Fibroblast of lung (primary cell): Measurements from ENCODE around the gene SLC25A52. TPM values are rescaled to one million over a fixed set of nuclear protein-coding genes. Genes with fewer than 3 reads are reported as not detected.

Experiments
- DNase-seq, 2 donors: peaks; one replicate each; pipeline versions ENCODE4 v3.0.0 to v3.0.0-alpha.2; 2010; ENCODE audit warnings: low read depth in 2 of 2
- H2AFZ ChIP-seq: 2 replicates; pipeline ENCODE4 v1.5.1; 2012; ENCODE audit warnings: low read length, control low read depth, inconsistent platforms
- H3K27ac ChIP-seq: 2 replicates; pipeline ENCODE4 v1.5.1; 2011; ENCODE audit warnings: low read length, control low read depth; ENCODE audit not compliant: insufficient read depth
- H3K27me3 ChIP-seq: 2 replicates; pipeline ENCODE4 v1.5.1; 2011; ENCODE audit warnings: mild to moderate bottlenecking, low read length; ENCODE audit not compliant: control insufficient read depth, insufficient read depth
- H3K36me3 ChIP-seq: 2 replicates; pipeline ENCODE4 v1.5.1; 2011; ENCODE audit warnings: low read length; ENCODE audit not compliant: control insufficient read depth, insufficient read depth
- H3K4me1 ChIP-seq: 2 replicates; pipeline ENCODE4 v1.5.1; 2011; ENCODE audit warnings: low read length; ENCODE audit not compliant: control insufficient read depth, insufficient read depth; ENCODE audit errors: extremely low read depth
- H3K4me2 ChIP-seq: 2 replicates; pipeline ENCODE4 v1.5.1; 2011; ENCODE audit warnings: low read length, control low read depth; ENCODE audit not compliant: insufficient read depth; ENCODE audit errors: extremely low read depth
- H3K4me3 ChIP-seq, 4 experiments: fragments of 200-600 bp in 1 of 4; sonication (generic) in 1 of 4; replicated peaks in 1 of 4; 2 replicates each; pipeline ENCODE4 v1.5.1; 2011 to 2016; ENCODE audit warnings: low read length in 4 of 4, low read depth in 3 of 4, mild to moderate bottlenecking in 3 of 4, control low read depth in 2 of 4, inconsistent platforms in 1 of 4, mixed read lengths in 1 of 4; ENCODE audit not compliant: insufficient read depth in 1 of 4; ENCODE audit errors: control extremely low read depth in 1 of 4
- H3K79me2 ChIP-seq: 2 replicates; pipeline ENCODE4 v1.5.1; 2012; ENCODE audit warnings: mild to moderate bottlenecking, low read length, inconsistent platforms; ENCODE audit not compliant: control insufficient read depth, insufficient read depth
- H3K9ac ChIP-seq: 2 replicates; pipeline ENCODE4 v1.5.1; 2011; ENCODE audit warnings: mild to moderate bottlenecking, low read length, control low read depth; ENCODE audit not compliant: insufficient read depth
- H3K9me3 ChIP-seq: 2 replicates; pipeline ENCODE4 v1.5.1; 2012; ENCODE audit warnings: low read depth, low read length; ENCODE audit not compliant: control insufficient read depth, insufficient read depth
- H4K20me1 ChIP-seq: 2 replicates; pipeline ENCODE4 v1.5.1; 2011; ENCODE audit warnings: low read length; ENCODE audit not compliant: control insufficient read depth, insufficient read depth; ENCODE audit errors: extremely low read depth
- CTCF ChIP-seq, 2 donors: IDR thresholded peaks in 1 of 2; conservative IDR thresholded peaks in 1 of 2; 1 replicate in 1 of 2; 2 replicates in 1 of 2; pipeline ENCODE4 v1.5.1; 2011 to 2012; ENCODE audit warnings: low read length in 2 of 2, control low read depth in 1 of 2, inconsistent platforms in 1 of 2, low read depth in 1 of 2, mild to moderate bottlenecking in 1 of 2
- EZH2 ChIP-seq: IDR thresholded peaks from 2 replicates; pipeline ENCODE4 v1.5.1; 2012; ENCODE audit warnings: low read length, control low read depth, mild to moderate bottlenecking; ENCODE audit errors: missing control alignments
- polyA plus RNA-seq, 2 donors: library from polyadenylated mRNA; depleted of rRNA in 1 of 2; stranded (reverse) in 1 of 2; unstranded in 1 of 2; fragments of >200 nt; gene quantifications; 2 replicates each; pipeline ENCODE4 v1.2.1, GENCODE V29; 2011 to 2012; ENCODE audit warnings: missing spikeins in 1 of 2
- total RNA-seq: library from RNA; depleted of rRNA; stranded (reverse); fragments of >200 nt; gene quantifications from 2 replicates; pipeline ENCODE4 v1.2.1, GENCODE V29; 2014

The SLC25A52 gene
- total and polyA plus RNA-seq, 2 donors (not counting 1 experiment from before 2014, with no cell fraction given): 0.06 TPM; not detected in 1

GRCh38 chr18:31783059-31783458, 22.4 kb upstream of the SLC25A52 start:
- no peak overlapping the region for H3K4me3 ChIP-seq
- no peaks in the 10 kb centered on the region for H3K9me3 ChIP-seq
- H3K4me2 ChIP-seq: no peak overlapping the region
- H3K27me3 ChIP-seq: no peaks in the 10 kb centered on the region
- H3K4me1 ChIP-seq: no peaks in the 10 kb centered on the region
- no peak overlapping the region for H3K27ac ChIP-seq
- H2AFZ ChIP-seq: no peak overlapping the region
- no peaks in the 10 kb centered on the region for H3K79me2 ChIP-seq
- H4K20me1 ChIP-seq: no peaks in the 10 kb centered on the region
- H3K9ac ChIP-seq: no peak overlapping the region
- DNase-seq: no peak
- TF ChIP-seq EZH2 (no peak), CTCF (conservative IDR thresholded peaks at IDR 0.05 in 1 of 2, IDR thresholded peaks at IDR 0.05 in 1 of 2; ENCODE audit: low read depth in 1 of 2, low read length in 2 of 2) (no peak)
- H3K36me3 ChIP-seq: no peaks in the 10 kb centered on the region

GRCh38 chr18:31778391-31778950, 17.8 kb upstream of the SLC25A52 start:
- H3K4me1 ChIP-seq: no peaks in the 10 kb centered on the region
- no peak overlapping the region for H2AFZ ChIP-seq
- no peak overlapping the region for H3K4me2 ChIP-seq
- H3K4me3 ChIP-seq: no peak overlapping the region
- H3K9ac ChIP-seq: no peak overlapping the region
- H3K79me2 ChIP-seq: no peaks in the 10 kb centered on the region
- no peaks in the 10 kb centered on the region for H3K9me3 ChIP-seq
- TF ChIP-seq EZH2 (no peak), CTCF (conservative IDR thresholded peaks at IDR 0.05 in 1 of 2, IDR thresholded peaks at IDR 0.05 in 1 of 2; ENCODE audit: low read depth in 1 of 2, low read length in 2 of 2) (no peak)
- no peaks in the 10 kb centered on the region for H4K20me1 ChIP-seq
- DNase-seq: no peak
- H3K36me3 ChIP-seq: no peaks in the 10 kb centered on the region
- H3K27ac ChIP-seq: no peak overlapping the region
- no peaks in the 10 kb centered on the region for H3K27me3 ChIP-seq

GRCh38 chr18:31776093-31776492, 15.4 kb upstream of the SLC25A52 start:
- no peaks in the 10 kb centered on the region for H4K20me1 ChIP-seq
- H2AFZ ChIP-seq: no peak overlapping the region
- H3K4me2 ChIP-seq: no peak overlapping the region
- TF ChIP-seq CTCF (conservative IDR thresholded peaks at IDR 0.05 in 1 of 2, IDR thresholded peaks at IDR 0.05 in 1 of 2; ENCODE audit: low read depth in 1 of 2, low read length in 2 of 2) (no peak), EZH2 (no peak)
- no peaks in the 10 kb centered on the region for H3K36me3 ChIP-seq
- no peaks in the 10 kb centered on the region for H3K9me3 ChIP-seq
- H3K79me2 ChIP-seq: no peaks in the 10 kb centered on the region
- H3K27me3 ChIP-seq: no peaks in the 10 kb centered on the region
- H3K9ac ChIP-seq: no peak overlapping the region
- H3K27ac ChIP-seq: no peak overlapping the region
- no peak overlapping the region for H3K4me3 ChIP-seq
- DNase-seq: no peak
- no peaks in the 10 kb centered on the region for H3K4me1 ChIP-seq
